Central memory CD4-positive, alpha-beta T cell (primary cell): Measurements from ENCODE around the gene KRT16.
"Not testable (repeated sequence)": the region's sequence is repeated elsewhere in the genome, so short reads cannot be mapped to it uniquely, and the experiment has no call there.

Experiments
- DNase-seq: peaks from one replicate; pipeline ENCODE4 v3.0.0; 2022

KRT16 gene

DNA sequence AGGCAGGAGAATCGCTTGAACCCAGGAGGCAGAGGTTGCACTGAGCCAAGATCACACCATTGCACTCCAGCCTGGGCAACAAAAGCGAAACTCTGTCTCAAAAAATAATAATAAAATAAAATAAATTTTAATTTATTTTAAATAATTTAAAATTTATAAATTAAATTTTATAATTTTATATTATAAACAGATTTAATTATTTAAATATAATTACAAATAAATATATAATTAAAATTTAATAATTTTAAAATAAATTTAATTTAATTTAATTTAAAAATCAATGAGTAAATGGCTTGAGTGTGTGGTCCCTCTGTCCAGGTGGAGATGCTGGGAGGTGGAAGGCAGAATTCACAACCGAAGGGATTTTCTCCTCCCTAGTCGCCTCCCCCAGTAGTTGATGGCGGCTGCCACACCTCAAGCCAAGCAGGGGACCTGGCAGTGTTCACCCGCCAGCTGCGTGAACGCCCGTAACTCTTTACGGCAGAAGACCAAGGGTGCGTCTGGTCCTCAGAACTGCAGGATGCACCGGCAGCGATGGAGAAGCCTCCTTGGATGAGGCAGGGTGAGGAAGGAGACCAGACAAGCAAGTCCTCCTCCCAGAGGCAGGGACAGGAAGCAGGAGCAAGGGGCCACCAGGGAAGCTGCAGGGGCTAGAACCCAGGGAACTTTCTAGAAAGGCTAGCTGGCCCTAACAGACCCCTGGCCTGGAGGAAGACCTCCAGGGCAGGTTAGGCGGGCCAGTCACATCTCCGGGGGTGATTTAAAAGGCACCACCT is 34.7 kb upstream of the KRT16 start:
- no peak for DNase-seq

DNA sequence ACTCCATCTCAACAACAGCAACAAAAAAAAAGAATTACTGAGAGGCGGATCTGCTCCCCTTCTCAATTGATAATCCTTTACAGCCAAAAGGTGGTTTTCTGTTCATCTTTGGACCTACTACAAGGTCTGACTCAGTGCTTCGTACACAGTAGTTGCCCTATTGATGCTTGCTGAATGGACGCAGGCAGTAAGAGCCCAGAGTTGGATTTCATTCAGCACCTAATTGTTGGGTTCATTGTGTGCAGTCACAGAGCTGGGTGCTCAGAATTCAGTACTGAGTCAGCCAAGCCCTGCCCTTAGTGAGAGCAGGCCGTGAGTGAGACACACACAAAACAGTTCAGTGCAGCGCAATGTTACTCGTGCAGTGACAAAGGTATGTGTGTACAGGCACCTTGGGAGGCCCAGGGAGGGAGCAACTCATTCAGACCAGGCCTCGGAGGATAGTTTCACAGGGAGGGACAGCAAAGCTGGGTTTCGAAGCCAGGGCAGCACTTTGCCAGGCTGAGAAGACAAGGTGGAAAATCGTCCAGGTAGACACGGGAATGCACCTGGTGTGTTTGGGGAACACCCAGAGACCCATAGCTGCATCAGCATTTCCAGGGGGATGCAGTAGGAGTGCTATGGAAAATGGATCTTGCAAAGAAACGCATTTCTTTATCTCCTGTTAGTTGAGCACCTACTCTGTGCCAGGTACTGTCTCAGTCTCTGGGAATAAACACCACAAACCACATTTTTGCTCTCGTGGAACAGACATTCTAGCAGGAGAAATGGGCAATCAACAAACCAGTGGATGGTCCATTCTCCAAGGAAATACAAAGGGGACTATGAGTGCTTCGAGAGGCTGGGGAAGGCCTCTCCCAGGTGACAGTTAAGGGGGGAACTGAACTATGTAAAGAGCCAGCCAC is 29.9 kb upstream of the KRT16 start:
- DNase-seq, result no peak

DNA sequence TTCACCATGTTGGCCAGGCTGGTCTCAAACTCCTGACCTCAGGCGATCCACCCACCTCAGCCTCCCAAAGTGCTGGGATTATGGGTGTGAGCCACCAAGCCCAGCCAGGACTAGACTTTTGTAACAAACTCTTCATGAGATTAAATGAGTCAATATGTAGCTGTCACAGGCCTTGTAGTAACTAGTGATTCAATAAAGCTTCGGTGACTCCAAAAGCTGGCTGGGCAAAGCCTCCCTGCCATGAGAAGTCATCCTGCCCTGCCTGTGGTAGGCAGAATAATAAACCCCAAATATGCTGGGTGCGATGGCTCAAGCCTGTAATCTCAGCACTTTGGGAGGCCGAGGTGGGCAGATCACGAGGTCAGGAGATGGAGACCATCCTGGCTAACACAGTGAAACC is 28.0 kb upstream of the KRT16 start:
- not testable (repeated sequence) for DNase-seq

DNA sequence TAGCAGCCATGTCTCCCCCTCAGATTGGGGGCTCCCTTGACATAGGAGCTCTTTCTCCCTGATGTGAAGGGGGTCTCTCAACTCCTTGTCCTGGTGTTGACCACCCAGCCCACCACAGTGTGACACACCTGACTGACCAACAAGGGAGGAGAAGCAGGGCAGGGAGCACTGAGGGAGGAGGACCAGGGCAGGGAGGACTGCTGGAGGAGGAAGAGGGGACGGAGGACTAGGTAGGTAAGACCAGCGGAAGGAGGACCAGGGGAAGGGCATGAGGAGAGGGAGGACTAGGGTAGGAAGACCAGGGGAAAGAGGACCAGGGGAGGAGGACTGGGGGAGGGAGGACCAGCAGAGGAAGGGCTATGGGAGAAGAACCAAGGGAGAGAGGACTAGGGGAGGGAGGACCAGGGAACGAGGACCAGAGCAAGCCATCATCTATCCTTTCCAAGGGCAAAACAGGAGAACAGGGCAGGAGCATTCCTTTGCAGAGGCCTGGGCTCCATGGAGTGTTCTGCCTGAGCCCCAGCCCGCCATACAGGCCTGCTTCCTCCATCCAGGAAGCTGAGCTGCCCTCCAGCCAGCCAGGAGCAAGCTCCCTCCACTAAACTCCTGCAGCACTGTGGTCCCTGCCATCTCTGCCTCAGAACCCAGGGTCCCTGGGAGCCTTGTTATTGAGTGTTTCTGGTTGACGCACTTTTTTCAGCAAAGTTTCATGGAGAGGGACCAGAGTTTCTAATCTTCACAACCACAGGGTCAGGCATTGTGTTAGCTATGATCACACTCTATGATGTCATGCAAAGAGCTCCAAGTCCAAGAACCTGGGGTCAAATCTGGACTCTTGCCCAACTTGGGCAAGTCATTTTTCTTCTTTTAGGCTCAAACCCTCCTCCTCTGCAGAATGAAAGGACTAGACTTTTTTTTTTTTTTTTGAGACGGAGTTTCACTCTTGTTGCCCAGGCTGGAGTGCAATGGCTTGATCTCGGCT is 27.2 kb upstream of the KRT16 start:
- no peak for DNase-seq

DNA sequence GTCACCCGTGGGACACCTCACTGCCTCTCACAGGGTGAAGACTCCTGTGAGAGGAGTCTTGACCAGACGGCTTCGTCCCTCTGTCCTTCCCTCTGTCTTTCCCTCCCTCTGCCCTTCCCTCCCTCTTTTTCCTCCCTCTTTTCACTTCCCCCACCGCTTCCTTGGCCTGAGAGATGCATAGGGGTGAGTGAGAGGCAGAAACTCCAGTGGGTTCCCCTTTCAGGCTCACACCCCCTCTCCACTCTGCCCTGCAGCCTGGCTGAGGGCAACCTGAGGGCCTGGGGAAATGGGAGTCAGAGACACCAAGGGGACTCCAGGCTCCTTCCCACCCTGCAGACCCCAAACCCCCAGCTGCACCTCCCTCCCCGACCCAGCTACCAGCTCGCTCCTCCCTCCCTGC is 26.4 kb upstream of the KRT16 start:
- DNase-seq, result no peak

DNA sequence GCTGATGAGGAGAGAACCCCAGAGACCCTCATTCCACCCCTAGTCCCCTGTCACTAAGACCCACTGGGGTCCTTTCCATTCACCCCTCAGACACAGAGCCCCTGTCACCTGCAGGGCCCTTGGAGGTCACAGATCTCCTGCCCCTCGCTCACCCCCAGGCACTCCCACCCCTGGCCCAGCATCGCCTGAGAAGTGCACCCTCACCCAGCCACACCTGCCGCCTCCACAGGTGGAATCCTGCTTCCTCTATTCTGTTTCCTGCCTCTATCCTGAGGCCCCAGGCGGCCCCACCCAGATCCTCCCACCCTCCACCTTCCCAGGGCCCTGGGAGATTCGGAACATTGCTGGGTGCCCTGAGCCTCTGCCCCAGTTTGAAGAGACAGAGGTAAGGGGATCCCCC is 25.6 kb upstream of the KRT16 start:
- DNase-seq, result no peak

DNA sequence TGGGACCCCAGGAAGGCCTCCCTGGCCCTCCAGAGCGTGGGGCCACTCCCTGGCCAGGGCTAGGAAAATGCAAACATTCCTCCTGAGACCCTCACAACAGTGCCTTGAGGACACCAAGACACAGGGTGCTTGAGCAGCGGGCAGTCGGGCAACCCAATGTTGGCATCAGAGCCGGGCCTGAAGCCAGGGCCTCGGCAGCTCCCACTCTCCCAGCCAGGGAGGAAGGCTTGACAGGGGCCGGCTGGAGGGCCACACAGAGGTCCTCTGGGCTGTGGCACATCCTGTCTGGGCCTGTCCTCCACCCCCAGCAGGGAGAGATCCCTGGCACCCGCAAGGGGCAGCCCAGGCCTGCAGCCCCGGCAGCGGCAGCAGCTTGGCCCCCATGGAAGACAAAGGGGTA is 24.1 kb upstream of the KRT16 start:
- DNase-seq, result no peak

DNA sequence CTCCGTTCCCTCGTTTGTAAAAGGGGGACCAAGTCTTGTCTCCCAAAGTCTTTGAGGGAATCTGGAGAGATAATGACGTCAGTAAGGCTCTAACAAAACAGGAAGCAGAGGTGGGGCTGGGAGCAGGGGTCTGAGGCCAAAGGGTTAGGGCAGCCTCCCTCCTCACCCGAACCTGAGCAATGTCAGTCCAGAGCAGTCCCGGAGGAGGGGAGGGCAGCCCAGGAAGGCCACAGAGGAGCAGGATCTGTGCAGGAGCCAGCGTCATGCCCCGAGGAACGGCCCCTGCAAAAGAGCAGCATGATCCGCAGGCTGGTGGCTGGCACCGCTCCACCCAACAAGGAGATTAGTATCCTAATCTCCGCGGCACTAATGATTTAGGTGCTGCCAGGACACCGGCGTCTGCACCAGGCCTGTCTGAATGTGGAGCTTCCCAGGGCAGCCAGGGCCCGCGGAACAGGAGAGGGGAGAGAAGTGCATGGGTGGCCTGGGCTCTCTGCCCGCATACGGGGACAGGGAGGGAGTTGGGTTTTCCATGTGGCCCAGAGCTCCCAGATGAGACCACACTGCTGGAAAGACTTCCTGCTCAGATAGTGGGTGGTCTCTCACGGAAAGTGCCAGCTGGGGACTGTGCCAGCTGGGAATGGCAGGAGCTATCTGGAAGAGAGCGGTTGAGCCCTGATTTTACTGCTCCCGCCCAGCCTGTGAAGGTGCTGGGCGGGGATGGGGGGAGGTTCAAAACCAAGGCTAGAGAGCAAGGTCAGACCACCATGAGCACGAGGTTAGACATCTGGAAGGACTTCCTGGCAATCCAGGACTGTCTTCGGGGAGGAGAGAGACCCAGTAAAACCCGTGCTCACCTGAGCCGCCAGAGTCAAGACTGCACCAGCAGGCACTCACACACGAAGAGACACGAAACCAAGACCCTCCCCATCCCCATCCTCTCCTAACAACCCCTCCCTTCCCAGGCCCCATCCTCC is 22.8 kb upstream of the KRT16 start:
- no peak for DNase-seq

DNA sequence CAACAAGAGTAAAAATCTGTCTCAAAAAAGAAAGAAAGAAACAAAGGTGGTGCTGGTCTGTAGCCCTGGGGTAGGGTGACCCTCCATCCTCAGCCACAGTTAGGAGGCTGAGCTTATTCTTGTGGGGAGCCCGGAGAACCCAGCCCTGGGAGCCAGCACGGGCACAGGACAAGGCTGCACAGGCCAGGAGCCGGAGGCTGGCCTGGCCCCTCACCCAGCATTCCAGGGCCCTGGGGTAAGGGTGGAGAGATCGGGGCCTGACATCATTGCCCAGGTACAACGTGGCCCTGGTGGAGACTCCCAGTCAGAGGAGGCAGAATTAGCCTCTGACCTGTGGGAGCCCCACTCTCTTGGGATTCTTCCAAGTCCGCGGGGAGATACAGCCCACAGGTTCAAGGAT is 22.1 kb upstream of the KRT16 start:
- no peak for DNase-seq

DNA sequence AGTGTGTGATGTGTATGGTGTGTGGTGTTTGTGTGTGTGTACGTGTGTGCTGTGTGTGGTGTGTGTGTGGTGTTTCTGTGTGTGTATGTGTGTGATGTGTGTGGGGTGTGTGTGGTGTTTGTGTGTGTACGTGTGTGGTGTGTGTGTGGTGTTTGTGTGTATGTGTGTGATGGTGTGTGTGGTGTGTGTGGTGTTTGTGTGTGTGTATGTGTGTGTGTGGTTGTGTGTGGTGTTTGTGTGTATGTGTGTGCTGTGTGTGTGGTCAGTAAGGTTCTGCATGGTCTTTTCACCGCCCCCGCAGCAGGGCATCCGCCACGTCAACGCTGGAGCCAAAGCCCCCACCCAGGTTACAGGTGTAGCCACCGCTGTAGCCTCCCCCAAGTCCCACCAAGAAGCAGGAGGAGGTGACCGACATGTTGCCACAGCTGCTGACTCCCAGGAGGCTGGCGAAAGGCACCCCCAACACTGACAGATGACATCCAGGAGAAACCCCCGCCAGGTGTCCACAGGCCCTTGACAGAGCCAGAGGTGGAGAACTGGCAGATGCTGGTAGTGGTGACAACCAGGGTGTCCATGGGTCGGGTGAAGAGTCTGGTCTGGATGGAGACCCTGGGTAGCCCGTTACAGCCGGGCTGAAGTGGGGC is 21.1 kb upstream of the KRT16 start:
- no peak for DNase-seq

DNA sequence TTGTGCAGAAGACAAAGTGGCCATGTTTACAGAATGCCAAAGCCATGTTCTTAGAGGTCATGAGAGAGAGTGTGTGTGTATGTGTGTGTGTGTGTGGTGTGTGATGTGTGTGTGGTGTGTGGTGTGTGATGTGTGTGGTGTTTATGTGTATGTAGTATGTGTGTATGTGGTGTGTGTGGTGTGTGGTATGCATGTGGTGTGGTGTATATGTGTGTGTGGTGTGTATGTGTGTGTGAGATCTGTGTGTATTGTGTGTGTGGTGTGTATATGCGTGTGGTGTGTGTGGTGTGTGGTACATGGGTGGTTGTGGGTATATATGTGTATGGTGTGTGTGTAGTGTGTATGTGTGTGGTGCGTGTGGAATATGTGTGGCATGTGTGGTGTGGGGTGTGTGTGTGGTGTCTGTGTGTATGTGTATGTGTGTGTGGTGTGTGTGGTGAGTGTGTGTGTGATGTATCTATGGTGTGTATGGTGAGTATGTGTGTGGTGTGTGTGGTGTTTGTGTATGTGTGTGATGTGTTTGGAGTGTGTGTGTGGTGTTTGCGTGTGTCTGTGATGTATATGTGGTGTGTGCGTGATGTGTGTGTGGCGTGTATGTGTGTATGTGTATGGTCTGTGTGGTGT is 20.0 kb upstream of the KRT16 start:
- DNase-seq, result no peak

DNA sequence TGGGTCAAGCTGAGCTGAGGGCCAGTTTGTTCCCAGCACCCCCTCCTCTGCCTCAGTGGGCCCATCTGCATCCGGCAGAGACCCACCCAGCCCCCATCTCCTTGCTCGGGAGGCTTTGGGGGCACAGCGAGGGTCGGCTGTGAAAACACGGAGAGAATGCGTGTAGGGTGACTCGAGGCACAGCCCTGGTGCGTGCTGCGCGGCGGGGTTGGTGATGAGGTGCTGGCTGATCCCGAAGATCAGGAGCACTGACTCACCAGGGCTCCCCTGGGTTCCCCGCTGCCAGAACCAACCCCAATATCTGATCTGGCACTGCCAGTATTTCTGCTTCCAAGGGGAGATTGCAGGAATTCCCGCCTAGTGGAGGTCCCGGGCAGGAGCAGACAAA is 19.3 kb upstream of the KRT16 start:
- no peak for DNase-seq

DNA sequence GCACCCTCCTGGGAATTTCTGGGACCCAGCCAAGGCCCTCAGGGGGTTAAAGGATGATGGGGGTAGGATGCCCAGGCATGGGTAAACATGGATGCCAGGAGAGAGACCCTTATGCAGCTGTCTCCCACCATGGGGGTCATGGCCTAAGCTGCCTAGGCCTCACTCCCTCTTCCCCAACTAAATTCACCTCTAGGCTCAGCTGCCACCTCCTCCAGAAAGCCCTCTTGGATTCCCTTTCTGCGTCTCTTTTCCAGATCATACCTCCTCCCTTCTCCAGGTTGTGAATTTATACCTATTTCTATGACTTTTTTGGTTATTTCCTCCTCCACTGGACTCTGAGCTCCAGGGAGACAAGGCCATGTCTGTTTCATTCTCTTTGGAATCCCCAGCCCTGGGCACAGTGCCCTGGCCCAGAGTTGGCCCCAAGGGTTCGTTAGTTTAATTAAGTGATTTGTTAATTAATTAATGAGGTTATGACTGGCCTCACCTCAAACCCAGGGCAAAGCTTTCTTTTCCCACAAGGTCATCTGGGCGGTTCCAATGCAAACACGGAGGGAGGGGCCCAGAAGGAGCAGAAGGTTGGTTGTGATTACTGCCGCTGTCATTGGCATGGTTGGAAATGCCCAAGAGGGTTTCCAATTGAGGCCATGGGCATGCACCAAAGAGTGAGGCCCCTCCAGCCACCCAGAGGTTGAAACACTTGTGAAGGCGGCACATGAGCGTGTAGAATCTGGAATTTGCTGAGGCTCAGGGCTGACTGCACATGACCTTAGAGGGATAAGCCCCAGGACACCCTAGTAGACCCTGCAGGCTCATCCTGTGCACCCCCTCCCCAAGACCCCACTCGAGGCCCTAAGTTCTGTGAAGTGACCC is 18.7 kb upstream of the KRT16 start:
- DNase-seq, result no peak

DNA sequence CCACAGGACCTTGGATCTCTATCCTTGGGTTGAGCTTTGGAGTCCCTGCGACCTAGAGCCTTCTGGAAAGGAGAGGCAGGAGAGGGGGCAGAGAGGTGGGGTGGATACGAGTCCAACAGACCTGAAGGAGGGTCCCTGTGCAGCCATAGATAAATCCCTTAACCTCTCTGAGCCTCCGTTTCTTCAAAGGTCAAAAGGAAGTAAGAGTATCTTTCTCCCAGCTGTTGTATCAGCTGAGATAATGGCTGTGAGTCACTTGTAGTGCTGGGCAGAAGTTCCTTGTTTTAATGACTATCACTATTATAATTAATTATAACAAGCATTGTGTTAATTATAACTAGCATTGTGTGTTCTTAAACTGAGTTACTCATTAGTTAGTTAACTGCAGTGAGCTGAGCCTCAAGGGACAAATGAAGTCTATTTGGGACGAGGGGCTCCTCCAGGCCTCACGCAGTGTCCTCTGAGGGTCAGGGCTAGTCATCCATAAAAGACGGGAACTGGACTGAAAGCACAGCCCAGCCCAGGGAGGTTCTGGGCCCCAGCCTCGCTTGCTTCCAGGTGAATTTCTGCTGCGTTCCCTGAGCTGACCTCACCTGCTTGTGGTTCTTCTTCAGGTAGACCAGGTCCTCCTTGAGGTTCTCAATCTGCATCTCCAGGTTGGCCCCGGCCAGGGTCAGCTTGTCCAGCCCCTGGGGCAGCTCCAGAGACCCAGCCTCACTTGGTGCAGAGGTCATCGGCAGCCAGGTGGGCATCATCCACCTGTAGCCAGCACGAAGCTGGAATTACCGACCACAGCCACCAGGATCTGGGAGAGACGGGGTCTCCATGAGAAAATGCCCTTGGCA is 17.5 kb upstream of the KRT16 start:
- no peak for DNase-seq

DNA sequence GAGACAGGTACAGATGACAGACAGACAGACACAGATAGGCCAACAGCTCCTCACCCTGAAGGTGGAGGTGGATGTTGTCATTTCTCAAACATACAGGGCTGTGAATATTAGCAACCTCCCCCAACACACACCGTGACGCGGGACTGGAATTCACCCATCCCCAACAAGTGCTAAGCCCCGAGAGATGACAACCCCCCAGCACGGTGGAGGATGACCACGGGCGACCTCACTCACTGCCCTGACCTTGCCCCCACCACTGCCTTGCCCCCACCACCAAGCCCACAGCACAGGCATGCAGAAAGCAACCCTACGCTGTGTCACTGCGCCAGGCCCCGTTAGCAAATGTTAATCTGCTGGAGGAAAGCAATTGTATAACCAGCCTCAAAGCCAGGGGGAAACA is 16.7 kb upstream of the KRT16 start:
- DNase-seq, result no peak

DNA sequence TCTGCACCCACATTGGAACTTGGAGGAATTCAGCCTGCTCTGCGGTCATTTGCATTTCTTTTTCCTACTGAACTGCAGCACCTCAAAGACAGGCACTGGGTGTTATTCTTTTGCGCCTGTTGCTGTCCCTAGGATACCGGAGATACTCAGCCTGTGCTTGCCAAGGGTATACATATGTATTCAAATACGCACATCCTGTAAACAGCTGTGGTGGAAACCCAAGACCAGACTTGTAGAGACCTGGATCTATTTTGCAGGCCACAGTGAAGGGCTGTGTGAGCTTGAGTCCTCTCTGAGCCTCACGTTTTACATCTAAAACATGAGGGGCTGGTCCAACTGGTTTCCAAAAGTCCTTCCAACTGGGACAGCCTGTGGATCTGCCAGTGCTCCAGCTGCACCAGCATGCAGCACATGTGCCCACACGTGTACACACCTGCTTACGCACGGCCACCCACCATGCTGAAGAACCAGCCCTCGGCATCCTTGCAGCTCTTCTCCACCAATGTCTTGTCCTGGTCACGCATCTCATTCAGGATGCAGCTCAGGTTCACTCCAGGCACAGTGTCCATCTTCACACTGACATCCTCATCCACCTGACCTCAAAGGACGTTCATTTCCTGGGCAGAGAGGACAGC is 16.2 kb upstream of the KRT16 start:
- DNase-seq, result not testable (repeated sequence)

DNA sequence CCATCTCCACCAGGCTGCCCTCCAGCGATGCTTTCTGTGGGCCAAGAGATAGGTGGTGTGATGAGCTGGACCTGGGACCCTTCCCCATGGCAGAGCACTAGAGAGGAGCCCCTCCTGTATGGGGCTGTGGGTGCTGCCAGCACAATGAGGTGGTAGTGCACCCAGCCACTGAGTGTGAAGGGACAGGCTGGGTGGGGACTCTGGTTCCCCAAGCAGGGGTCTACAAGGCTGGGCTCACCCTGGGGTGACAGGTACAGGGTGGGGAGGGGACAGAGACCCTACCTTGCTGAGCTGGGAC is 15.5 kb upstream of the KRT16 start:
- DNase-seq, result not testable (repeated sequence)

DNA sequence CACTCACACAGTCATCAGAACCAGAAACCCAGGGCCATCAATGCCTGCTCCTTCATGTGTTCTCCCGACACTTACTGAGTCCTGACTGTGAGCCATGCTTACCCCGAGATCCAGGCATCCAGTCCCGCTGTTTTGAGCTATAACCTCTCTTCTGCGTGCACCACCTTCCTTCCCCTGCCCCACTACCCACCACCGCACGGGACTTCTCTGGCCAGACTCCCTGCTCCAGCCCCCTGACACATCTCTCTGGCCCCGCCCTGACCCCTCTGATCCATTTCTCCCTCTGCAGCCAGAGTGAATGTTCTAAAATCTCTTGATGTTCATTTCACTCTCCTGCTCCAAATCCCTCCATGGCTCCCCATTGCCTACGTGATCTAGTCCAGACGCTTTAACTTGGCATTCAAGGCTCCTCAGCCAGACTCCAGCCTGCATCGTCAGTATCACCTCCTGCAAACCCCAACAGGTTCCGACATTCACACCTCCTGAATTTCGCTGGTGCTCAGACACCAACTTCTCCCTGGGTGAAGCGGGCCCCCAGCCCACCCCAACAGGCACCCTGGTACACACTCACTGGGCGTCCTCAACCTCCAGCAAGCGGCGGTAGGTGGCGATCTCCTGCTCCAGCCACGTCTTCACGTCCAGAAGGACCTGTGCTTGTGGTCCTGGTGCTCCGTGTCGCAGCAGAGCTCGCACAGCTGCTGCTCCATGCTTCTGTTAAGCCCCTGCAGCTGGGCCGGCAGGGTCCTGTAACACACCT is 14.9 kb upstream of the KRT16 start:
- DNase-seq, result no peak
